ENCODE data around the gene TNRC18.
A peak's percentile ranks its signal among the peaks of the same experiment; 100 is the strongest.

The TNRC18 gene

DNA sequence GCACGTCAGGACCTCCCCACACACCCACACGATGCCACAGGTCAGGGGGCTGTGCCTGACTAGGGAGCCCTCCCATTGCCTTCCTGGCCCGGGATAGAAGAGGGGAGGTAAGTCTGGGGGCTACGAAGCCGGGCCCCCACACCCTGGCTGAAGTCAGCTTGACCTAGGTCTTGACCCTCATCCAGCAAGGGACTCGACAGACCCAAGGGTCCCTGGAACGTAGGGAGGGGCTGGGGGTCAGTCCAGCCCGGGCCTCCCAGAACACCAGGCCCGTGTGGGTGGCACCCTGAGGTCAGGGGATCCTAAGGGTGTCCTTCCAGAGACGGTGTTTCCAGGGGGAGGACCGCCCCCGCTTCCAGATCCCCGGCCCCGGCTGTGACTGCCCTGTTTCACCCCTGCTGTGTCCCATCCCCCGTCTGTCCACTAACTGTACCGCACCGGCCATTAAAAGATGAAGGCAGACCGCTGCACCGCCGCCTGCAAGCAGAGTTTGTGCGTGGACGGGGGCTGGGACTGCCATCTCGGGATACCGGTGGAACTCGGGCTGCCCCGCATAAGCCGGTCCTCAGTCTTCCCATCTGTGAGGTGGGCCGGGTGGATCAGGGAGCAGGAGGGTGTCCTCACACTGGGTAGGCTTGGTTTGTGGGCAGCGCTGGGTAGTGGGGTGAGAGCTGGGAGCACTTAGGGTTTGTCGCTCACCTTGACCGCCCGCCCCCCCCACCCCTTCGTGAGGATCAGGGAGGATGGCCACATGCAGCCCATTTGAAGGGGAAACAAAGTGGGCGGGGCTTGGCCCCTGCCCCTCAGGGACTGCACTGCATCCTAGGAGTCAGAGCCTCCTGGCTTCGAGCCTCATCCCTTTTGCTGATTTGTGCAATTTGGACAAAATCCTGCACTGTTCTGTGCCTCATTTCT lies 119.8 kb downstream of the TNRC18 start:
- Histone ChIP-seq H3K9me3 (no peaks in the 10 kb centered on the region), H3K4me3 (ENCODE audit: low read depth, low read length) (no peak overlapping the region), H3K36me3 (no peaks in the 10 kb centered on the region), H3K27me3 (no peaks in the 10 kb centered on the region), H3K4me1 (no peaks in the 10 kb centered on the region)
- TF ChIP-seq, protein P1, sequence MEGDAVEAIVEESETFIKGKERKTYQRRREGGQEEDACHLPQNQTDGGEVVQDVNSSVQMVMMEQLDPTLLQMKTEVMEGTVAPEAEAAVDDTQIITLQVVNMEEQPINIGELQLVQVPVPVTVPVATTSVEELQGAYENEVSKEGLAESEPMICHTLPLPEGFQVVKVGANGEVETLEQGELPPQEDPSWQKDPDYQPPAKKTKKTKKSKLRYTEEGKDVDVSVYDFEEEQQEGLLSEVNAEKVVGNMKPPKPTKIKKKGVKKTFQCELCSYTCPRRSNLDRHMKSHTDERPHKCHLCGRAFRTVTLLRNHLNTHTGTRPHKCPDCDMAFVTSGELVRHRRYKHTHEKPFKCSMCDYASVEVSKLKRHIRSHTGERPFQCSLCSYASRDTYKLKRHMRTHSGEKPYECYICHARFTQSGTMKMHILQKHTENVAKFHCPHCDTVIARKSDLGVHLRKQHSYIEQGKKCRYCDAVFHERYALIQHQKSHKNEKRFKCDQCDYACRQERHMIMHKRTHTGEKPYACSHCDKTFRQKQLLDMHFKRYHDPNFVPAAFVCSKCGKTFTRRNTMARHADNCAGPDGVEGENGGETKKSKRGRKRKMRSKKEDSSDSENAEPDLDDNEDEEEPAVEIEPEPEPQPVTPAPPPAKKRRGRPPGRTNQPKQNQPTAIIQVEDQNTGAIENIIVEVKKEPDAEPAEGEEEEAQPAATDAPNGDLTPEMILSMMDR (IDR thresholded peaks at IDR 0.05; ENCODE audit: low read depth, low read length), result no peak
- DNase-seq, result no peak

DNA sequence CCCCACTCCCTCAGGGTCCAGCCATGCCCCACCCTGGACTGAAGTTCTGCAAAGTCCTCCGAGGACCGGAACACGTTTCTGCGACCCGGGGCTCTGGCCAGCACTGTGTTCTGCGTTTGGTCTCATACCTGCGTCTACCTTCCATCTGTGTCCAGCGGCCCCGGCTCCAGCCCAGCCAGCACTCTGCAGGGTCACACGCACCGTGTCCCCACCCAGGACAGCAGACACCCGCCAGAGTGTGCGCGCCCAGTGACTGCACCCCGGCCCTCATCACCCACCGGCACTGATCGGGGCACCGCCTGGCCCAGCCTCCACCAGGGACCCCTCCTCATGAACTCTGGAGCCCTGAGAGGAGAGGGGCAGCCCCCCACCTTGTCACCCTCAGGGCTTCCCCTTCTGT lies 120.6 kb downstream of the TNRC18 start:
- Histone ChIP-seq H3K4me1 (no peaks in the 10 kb centered on the region), H3K9me3 (no peaks in the 10 kb centered on the region), H3K36me3 (no peaks in the 10 kb centered on the region), H3K4me3 (ENCODE audit: low read depth, low read length) (no peak overlapping the region), H3K27me3 (no peaks in the 10 kb centered on the region)
- no peak for DNase-seq
- TF ChIP-seq, protein P1 (IDR thresholded peaks at IDR 0.05; ENCODE audit: low read depth, low read length), result no peak

DNA sequence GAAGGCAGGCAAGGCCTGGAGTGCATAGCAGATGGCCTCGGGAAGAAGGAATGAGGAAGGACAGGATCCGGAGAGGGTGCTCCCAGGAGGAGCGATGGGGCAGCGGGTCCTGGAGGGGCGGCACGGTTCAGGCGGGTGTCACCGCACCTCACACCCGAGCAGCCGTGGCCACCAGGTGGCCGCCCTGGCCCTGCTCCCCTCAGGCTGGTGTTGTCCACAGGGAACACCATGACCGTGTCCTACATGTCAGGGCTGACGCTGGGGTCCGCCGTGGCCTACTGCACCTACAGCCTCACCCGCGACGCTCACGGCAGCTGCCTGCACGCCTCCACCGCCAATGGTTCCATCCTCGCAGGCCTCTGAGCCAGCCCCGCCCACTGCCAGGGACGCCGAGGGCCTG lies 121.1 kb downstream of the TNRC18 start:
- no peaks in the 10 kb centered on the region for H3K4me1 ChIP-seq
- H3K36me3 ChIP-seq, result no peaks in the 10 kb centered on the region
- no peak for DNase-seq
- no peaks in the 10 kb centered on the region for H3K27me3 ChIP-seq
- H3K9me3 ChIP-seq, result no peaks in the 10 kb centered on the region
- TF ChIP-seq, protein P1 (IDR thresholded peaks at IDR 0.05; ENCODE audit: low read depth, low read length), result no peak
- H3K4me3 ChIP-seq (ENCODE audit: low read depth, low read length), result no peak overlapping the region

DNA sequence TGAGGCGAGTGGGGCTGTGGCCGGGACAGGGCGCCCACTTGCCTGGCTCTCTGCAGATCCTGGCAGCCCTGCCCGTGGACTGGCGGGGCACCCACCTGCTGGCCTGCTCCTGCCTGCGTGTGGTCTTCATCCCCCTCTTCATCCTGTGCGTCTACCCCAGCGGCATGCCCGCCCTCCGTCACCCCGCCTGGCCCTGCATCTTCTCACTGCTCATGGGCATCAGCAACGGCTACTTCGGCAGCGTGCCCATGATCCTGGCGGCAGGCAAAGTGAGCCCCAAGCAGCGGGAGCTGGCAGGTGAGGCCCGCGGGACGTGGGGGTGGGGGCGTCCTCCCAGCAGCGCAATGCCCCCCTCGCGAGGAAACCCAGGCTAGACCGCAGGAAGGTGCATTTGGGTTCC lies 123.3 kb downstream of the TNRC18 start:
- DNase-seq, result no peak
- TF ChIP-seq, protein P1 (IDR thresholded peaks at IDR 0.05; ENCODE audit: low read depth, low read length), result no peak
- Histone ChIP-seq H3K9me3 (no peaks in the 10 kb centered on the region), H3K4me1 (no peaks in the 10 kb centered on the region), H3K36me3 (peaks cover 2% of the 10 kb centered on the region), H3K4me3 (ENCODE audit: low read depth, low read length) (no peak overlapping the region), H3K27me3 (no peaks in the 10 kb centered on the region)

DNA sequence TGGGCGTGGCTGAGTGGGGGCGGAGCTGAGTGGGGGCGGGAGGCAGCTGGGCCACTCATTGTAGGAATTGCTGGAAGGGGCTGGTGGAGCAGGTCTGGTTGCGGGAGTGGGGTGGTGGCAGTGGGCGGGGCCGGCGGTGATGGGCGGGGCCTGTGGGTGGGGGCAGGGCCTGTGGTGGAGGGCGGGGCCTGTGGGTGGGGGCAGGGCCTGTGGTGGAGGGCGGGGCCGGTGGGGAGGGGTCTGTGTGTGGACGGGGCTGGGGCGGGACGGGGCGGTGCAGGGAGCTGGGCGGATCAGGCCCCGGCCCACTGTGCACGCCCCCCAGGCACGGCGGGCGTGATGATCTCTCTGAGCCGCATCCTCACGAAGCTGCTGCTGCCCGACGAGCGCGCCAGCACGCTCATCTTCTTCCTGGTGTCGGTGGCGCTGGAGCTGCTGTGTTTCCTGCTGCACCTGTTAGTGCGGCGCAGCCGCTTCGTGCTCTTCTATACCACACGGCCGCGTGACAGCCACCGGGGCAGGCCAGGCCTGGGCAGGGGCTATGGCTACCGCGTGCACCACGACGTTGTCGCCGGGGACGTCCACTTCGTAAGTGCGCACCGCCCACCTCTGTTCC lies 126.9 kb downstream of the TNRC18 start:
- TF ChIP-seq, protein P1 (IDR thresholded peaks at IDR 0.05; ENCODE audit: low read depth, low read length), result no peak
- Histone ChIP-seq H3K9me3 (no peaks in the 10 kb centered on the region), H3K4me3 (ENCODE audit: low read depth, low read length) (no peak overlapping the region), H3K4me1 (no peaks in the 10 kb centered on the region), H3K27me3 (no peaks in the 10 kb centered on the region), H3K36me3 (peaks cover 10% of the 10 kb centered on the region)
- DNase-seq, result peak; percentile 49

All from BE2C (cell line).